ENCODE data around the gene NXT1. TPM values are rescaled to one million over a fixed set of nuclear protein-coding genes. Genes with fewer than 3 reads are reported as not detected.

The NXT1 gene
- polyA plus RNA-seq, 1 of the 3 experiments (the other 2 are of a cell fraction): 28.2 TPM

- TF ChIP-seq TEAD4 (IDR thresholded peaks at IDR 0.05; ENCODE audit: borderline replicate concordance, insufficient read depth) (no peak), FOXM1 (IDR thresholded peaks at IDR 0.05; ENCODE audit: low read depth) (no peak), USF1 (IDR thresholded peaks at IDR 0.05; ENCODE audit: borderline replicate concordance, low read depth) (no peak), IRF3 (IDR thresholded peaks at IDR 0.05; ENCODE audit: low read depth, low read length) (no peak)
Observed at GRCh38 chr20:23334111-23334510, 16.5 kb upstream of the NXT1 start (continued).

- ChIA-PET CTCF (interaction anchor here (1.3 kb wide), 1 partner anchor 15 kb away, joined by 6 read pairs; no protein-coding TSS in a partner anchor), POLR2A (no interaction called here)
- Histone ChIP-seq H3K9me3 (no peaks in the 10 kb centered on the region), H3K4me2 (no peak overlapping the region), H3K27me3 (ENCODE audit: insufficient read depth) (no peaks in the 10 kb centered on the region), H3K4me3 (ENCODE audit: low read depth in 2 of 2, low read length in 1 of 2) (no peak overlapping the region), H3K36me3 (replicated peaks in 1 of 2; ENCODE audit: control insufficient read depth in 1 of 2, insufficient read depth in 2 of 2, low read length in 1 of 2) (no peaks in the 10 kb centered on the region), H2AFZ (ENCODE audit: low read depth) (no peak overlapping the region), H4K20me1 (ENCODE audit: insufficient read depth) (no peaks in the 10 kb centered on the region), H3F3A (replicated peaks; ENCODE audit: insufficient read depth) (no peaks in the 10 kb centered on the region), H3K27ac (ENCODE audit: low read depth in 2 of 2, low read length in 1 of 2) (no peak overlapping the region), H3K9me2 (no peaks in the 10 kb centered on the region), H3K9ac (no peak overlapping the region), H3K4me1 (ENCODE audit: control insufficient read depth in 1 of 2, insufficient read depth in 2 of 2, low read depth in 1 of 2, low read length in 1 of 2) (no peaks in the 10 kb centered on the region; a peak in 1 of 4 replicates), H3K79me2 (ENCODE audit: insufficient read depth) (no peaks in the 10 kb centered on the region)
- WGBS (ENCODE audit: low lambda C conversion rate): 52% methylated on average over 5 of the region's 5 CpGs
- no peak for TF ChIP-seq NFIC (IDR thresholded peaks at IDR 0.05; ENCODE audit: borderline replicate concordance)
- DNase-seq: no peak
Observed at GRCh38 chr20:23335521-23335920, 15.1 kb upstream of the NXT1 start.

- ChIA-PET CTCF (interaction anchor here (1.3 kb wide), 1 partner anchor 16 kb away, joined by 6 read pairs; no protein-coding TSS in a partner anchor), POLR2A (no interaction called here)
- WGBS (ENCODE audit: low lambda C conversion rate): 60% methylated on average over 5 of the region's 5 CpGs
- Histone ChIP-seq H3K79me2 (ENCODE audit: insufficient read depth) (no peaks in the 10 kb centered on the region), H3K9me2 (no peaks in the 10 kb centered on the region), H2AFZ (ENCODE audit: low read depth) (no peak overlapping the region), H3K4me1 (ENCODE audit: control insufficient read depth in 1 of 2, insufficient read depth in 2 of 2, low read depth in 1 of 2, low read length in 1 of 2) (no peaks in the 10 kb centered on the region; a peak in 1 of 4 replicates), H3K9ac (no peak overlapping the region), H3K4me2 (no peak overlapping the region), H3K4me3 (ENCODE audit: low read depth in 2 of 2, low read length in 1 of 2) (no peak overlapping the region), H3K36me3 (replicated peaks in 1 of 2; ENCODE audit: control insufficient read depth in 1 of 2, insufficient read depth in 2 of 2, low read length in 1 of 2) (no peaks in the 10 kb centered on the region), H3F3A (replicated peaks; ENCODE audit: insufficient read depth) (no peaks in the 10 kb centered on the region), H4K20me1 (ENCODE audit: insufficient read depth) (no peaks in the 10 kb centered on the region), H3K9me3 (no peaks in the 10 kb centered on the region), H3K27me3 (ENCODE audit: insufficient read depth) (peaks cover 10% of the 10 kb centered on the region; the same call in 1 of the 2 replicates), H3K27ac (ENCODE audit: low read depth in 2 of 2, low read length in 1 of 2) (no peak overlapping the region)
- no peak for DNase-seq
- no peak for TF ChIP-seq CHD2 (IDR thresholded peaks at IDR 0.05; ENCODE audit: low read length, partially characterized antibody)
- no peak for TF ChIP-seq USF2 (IDR thresholded peaks at IDR 0.05; ENCODE audit: borderline replicate concordance, low read depth, low read length)
- no peak for TF ChIP-seq RFX5 (IDR thresholded peaks at IDR 0.05; ENCODE audit: low read length)
- TF ChIP-seq GATA2 (CRISPR knock-in tag; IDR thresholded peaks at IDR 0.05): no peak
- no peak for TF ChIP-seq TEAD4 (IDR thresholded peaks at IDR 0.05; ENCODE audit: borderline replicate concordance, insufficient read depth)
- no peak for TF ChIP-seq EP300 (IDR thresholded peaks at IDR 0.05; ENCODE audit: borderline replicate concordance in 1 of 2, low read depth in 1 of 2, low read length in 1 of 2)
- TF ChIP-seq REST (IDR thresholded peaks at IDR 0.05; ENCODE audit: low read depth, low read length): no peak
- TF ChIP-seq IRF3 (IDR thresholded peaks at IDR 0.05; ENCODE audit: low read depth, low read length): no peak
- no peak for TF ChIP-seq TAF1 (IDR thresholded peaks at IDR 0.05; ENCODE audit: borderline replicate concordance, low read depth, low read length)
- no peak for TF ChIP-seq SMC3 (IDR thresholded peaks at IDR 0.05; ENCODE audit: low read depth, low read length)
- no peak for TF ChIP-seq POLR2AphosphoS5 (IDR thresholded peaks at IDR 0.05; ENCODE audit: low read depth, low read length)
- TF ChIP-seq USF1 (IDR thresholded peaks at IDR 0.05; ENCODE audit: borderline replicate concordance, low read depth): no peak
- no peak for TF ChIP-seq YY1 (IDR thresholded peaks at IDR 0.05; ENCODE audit: low read depth)
- TF ChIP-seq RAD21 (IDR thresholded peaks at IDR 0.05; ENCODE audit: low read length): no peak
Observed at GRCh38 chr20:23336476-23336875, 14.1 kb upstream of the NXT1 start.

All from SK-N-SH (cell line).